Dermis microvascular lymphatic vessel endothelial cell (primary cell): Measurements from ENCODE around the gene PRKG2. TPM values are rescaled to one million over a fixed set of nuclear protein-coding genes. Genes with fewer than 3 reads are reported as not detected.
"Not testable (repeated sequence)": the region's sequence is repeated elsewhere in the genome, so short reads cannot be mapped to it uniquely, and the experiment has no call there.

Experiments
- DNase-seq, 2 donors: peaks; one replicate each; pipeline versions ENCODE4 v3.0.0 to v3.0.0-alpha.2; 2010; ENCODE audit warnings: low read depth in 2 of 2
- total RNA-seq: library from RNA; depleted of rRNA; stranded (reverse); fragments of >200 nt; gene quantifications from 2 replicates; pipeline ENCODE4 v1.2.1, GENCODE V29; 2014

The PRKG2 gene
- under 0.01 TPM in 1 of 2 replicates, not detected in the other for total RNA-seq

GRCh38 chr4:81214881-81215868 lies at the start of gene PRKG2:
PRKG2 (minus strand) TSS chr4:81215222; CDS start chr4:81205047, 10,175 bp downstream.
- DNase-seq = no peak

- no peak for DNase-seq
These were observed 45.5 kb upstream of the PRKG2 start for GRCh38 chr4:81260443-81261101.

GRCh38 chr4:81258841-81259550 lies 44.0 kb upstream of the PRKG2 start:
- no peak for DNase-seq

- DNase-seq = no peak
These were observed 42.8 kb upstream of the PRKG2 start for GRCh38 chr4:81257816-81258215.

GRCh38 chr4:81257021-81257420 lies 42.0 kb upstream of the PRKG2 start:
- DNase-seq = no peak

GRCh38 chr4:81256059-81256970 lies 41.3 kb upstream of the PRKG2 start:
- no peak for DNase-seq

GRCh38 chr4:81255524-81255923 lies 40.5 kb upstream of the PRKG2 start:
- DNase-seq = no peak

- no peak for DNase-seq
These were observed 35.4 kb upstream of the PRKG2 start for GRCh38 chr4:81250430-81250829.

- no peak for DNase-seq
These were observed 30.4 kb upstream of the PRKG2 start for GRCh38 chr4:81245218-81246009.

GRCh38 chr4:81237791-81238190 lies 22.8 kb upstream of the PRKG2 start:
- DNase-seq = no peak

- no peak for DNase-seq
These were observed 21.1 kb upstream of the PRKG2 start for GRCh38 chr4:81235982-81236749.

GRCh38 chr4:81227968-81228367 lies 12.9 kb upstream of the PRKG2 start:
- DNase-seq = no peak

GRCh38 chr4:81227138-81227537 lies 12.1 kb upstream of the PRKG2 start:
- no peak for DNase-seq

GRCh38 chr4:81225252-81225651 lies 10.2 kb upstream of the PRKG2 start:
- no peak for DNase-seq

- DNase-seq = not testable (repeated sequence)
These were observed 7.1 kb upstream of the PRKG2 start for GRCh38 chr4:81222082-81222472.

- DNase-seq = no peak
These were observed 6.5 kb upstream of the PRKG2 start for GRCh38 chr4:81221303-81222081.

- DNase-seq = no peak
These were observed 5.2 kb upstream of the PRKG2 start for GRCh38 chr4:81220271-81220670.

- no peak for DNase-seq
These were observed 3.2 kb upstream of the PRKG2 start for GRCh38 chr4:81218206-81218605.

- no peak for DNase-seq
These were observed 2.8 kb upstream of the PRKG2 start for GRCh38 chr4:81217779-81218178.
